Activated CD4-positive, CD25-positive, alpha-beta regulatory T cell treated with anti-CD3 and anti-CD28 coated beads, Interleukin-2, amount 50 U/mL, for 72 hours (primary cell): Measurements from ENCODE around the gene TBXA2R.

Experiments used
- DNase-seq: peaks from one replicate; pipeline ENCODE4 v3.0.0; 2021

The TBXA2R gene

GRCh38 chr19:3618811-3619630 is 12.3 kb upstream of the TBXA2R start:
- DNase-seq, result no peak

GRCh38 chr19:3618144-3618810 is 11.6 kb upstream of the TBXA2R start:
- peak; percentile 73 for DNase-seq

GRCh38 chr19:3617463-3617862 is 10.8 kb upstream of the TBXA2R start:
- no peak for DNase-seq

GRCh38 chr19:3615524-3616135 is 9.0 kb upstream of the TBXA2R start:
- no peak for DNase-seq

GRCh38 chr19:3614858-3615505 is 8.3 kb upstream of the TBXA2R start:
- DNase-seq, result no peak

- no peak for DNase-seq
Measured at GRCh38 chr19:3613818-3614661, 7.4 kb upstream of the TBXA2R start.

- DNase-seq, result no peak
Measured at GRCh38 chr19:3612901-3613741, 6.4 kb upstream of the TBXA2R start.

GRCh38 chr19:3612330-3612729 is 5.7 kb upstream of the TBXA2R start:
- no peak for DNase-seq

- no peak for DNase-seq
Measured at GRCh38 chr19:3611841-3612240, 5.2 kb upstream of the TBXA2R start.

- DNase-seq, result no peak
Measured at GRCh38 chr19:3610745-3611717, 4.4 kb upstream of the TBXA2R start.

GRCh38 chr19:3609779-3610719 is 3.4 kb upstream of the TBXA2R start:
- DNase-seq, result no peak

- no peak for DNase-seq
Measured at GRCh38 chr19:3608750-3609322, 2.2 kb upstream of the TBXA2R start.

- DNase-seq, result no peak
Measured at GRCh38 chr19:3608079-3608641, 1.5 kb upstream of the TBXA2R start.

GRCh38 chr19:3607303-3608078 is 816 bp upstream of the TBXA2R start:
- no peak for DNase-seq

GRCh38 chr19:3606174-3606689 is 443 bp downstream of the TBXA2R start:
- no peak for DNase-seq

- DNase-seq, result no peak
Measured at GRCh38 chr19:3605770-3606169, 905 bp downstream of the TBXA2R start.

- no peak for DNase-seq
Measured at GRCh38 chr19:3605361-3605760, 1.3 kb downstream of the TBXA2R start.
